Neural cell (in vitro differentiated cells): ENCODE results near the gene CMTM8.

Source experiments
- EP300 ChIP-seq: fragments of 450-650 bp; conservative IDR thresholded peaks from 2 replicates; pipeline ENCODE4 v1.6.1; 2014; ENCODE audit warnings: antibody characterized with exemption, mild to moderate bottlenecking, moderate library complexity; ENCODE audit not compliant: poor library complexity, severe bottlenecking
- EZH2 ChIP-seq: fragments of 200-600, 300-800 bp; shearing (Covaris generic), sonication (generic); IDR thresholded peaks from 2 replicates; pipeline ENCODE4 v1.6.1; 2014; ENCODE audit warnings: antibody characterized with exemption, low read length, borderline replicate concordance, mild to moderate bottlenecking; ENCODE audit not compliant: insufficient read depth, poor library complexity, severe bottlenecking
- POLR2AphosphoS5 ChIP-seq: IDR thresholded peaks from 2 replicates; pipeline ENCODE4 v1.6.1; 2012
- TF ChIP-seq, protein P1 (sequence below): fragments of 450-650 bp; IDR thresholded peaks from 2 replicates; pipeline ENCODE4 v1.5.1; 2014; ENCODE audit warnings: antibody characterized with exemption, mild to moderate bottlenecking, moderate library complexity; ENCODE audit not compliant: poor library complexity, severe bottlenecking
- TF ChIP-seq, protein P2 (sequence below): IDR thresholded peaks from 2 replicates; pipeline ENCODE4 v1.6.1; 2012; ENCODE audit warnings: borderline replicate concordance

DNA sequence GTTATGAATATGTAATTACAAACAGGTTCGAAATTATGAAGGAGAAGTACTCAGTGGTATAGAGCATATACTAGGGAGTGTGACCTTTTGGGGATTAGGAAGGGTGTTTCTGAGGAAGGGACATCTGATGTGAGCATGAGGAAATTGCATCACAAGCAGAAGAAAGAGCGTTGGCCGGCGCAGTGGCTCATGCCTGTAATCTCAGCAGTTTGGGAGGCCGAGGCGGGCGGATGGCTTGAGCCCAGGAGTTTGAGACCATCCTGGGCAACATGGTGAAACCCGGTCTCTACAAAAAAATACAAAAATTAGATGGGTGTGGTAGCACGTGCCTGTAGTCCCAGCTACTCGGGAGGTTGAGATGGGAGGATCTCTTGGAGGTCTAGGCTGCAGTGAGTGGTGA, 160.1 kb downstream of the CMTM8 start:
- TF ChIP-seq, protein P1, sequence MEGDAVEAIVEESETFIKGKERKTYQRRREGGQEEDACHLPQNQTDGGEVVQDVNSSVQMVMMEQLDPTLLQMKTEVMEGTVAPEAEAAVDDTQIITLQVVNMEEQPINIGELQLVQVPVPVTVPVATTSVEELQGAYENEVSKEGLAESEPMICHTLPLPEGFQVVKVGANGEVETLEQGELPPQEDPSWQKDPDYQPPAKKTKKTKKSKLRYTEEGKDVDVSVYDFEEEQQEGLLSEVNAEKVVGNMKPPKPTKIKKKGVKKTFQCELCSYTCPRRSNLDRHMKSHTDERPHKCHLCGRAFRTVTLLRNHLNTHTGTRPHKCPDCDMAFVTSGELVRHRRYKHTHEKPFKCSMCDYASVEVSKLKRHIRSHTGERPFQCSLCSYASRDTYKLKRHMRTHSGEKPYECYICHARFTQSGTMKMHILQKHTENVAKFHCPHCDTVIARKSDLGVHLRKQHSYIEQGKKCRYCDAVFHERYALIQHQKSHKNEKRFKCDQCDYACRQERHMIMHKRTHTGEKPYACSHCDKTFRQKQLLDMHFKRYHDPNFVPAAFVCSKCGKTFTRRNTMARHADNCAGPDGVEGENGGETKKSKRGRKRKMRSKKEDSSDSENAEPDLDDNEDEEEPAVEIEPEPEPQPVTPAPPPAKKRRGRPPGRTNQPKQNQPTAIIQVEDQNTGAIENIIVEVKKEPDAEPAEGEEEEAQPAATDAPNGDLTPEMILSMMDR = no peak
- TF ChIP-seq, protein P2, sequence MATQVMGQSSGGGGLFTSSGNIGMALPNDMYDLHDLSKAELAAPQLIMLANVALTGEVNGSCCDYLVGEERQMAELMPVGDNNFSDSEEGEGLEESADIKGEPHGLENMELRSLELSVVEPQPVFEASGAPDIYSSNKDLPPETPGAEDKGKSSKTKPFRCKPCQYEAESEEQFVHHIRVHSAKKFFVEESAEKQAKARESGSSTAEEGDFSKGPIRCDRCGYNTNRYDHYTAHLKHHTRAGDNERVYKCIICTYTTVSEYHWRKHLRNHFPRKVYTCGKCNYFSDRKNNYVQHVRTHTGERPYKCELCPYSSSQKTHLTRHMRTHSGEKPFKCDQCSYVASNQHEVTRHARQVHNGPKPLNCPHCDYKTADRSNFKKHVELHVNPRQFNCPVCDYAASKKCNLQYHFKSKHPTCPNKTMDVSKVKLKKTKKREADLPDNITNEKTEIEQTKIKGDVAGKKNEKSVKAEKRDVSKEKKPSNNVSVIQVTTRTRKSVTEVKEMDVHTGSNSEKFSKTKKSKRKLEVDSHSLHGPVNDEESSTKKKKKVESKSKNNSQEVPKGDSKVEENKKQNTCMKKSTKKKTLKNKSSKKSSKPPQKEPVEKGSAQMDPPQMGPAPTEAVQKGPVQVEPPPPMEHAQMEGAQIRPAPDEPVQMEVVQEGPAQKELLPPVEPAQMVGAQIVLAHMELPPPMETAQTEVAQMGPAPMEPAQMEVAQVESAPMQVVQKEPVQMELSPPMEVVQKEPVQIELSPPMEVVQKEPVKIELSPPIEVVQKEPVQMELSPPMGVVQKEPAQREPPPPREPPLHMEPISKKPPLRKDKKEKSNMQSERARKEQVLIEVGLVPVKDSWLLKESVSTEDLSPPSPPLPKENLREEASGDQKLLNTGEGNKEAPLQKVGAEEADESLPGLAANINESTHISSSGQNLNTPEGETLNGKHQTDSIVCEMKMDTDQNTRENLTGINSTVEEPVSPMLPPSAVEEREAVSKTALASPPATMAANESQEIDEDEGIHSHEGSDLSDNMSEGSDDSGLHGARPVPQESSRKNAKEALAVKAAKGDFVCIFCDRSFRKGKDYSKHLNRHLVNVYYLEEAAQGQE = no peak
- no peak for TF ChIP-seq POLR2AphosphoS5
- no peak for TF ChIP-seq EZH2
- TF ChIP-seq EP300 = no peak
